Measurements from ENCODE around the gene CLIC4. TPM values are rescaled to one million over a fixed set of nuclear protein-coding genes. Genes with fewer than 3 reads are reported as not detected.

Gene CLIC4
- total RNA-seq, 1 experiment from 2014 or later = 242 TPM

- H3K4me3 Mint-ChIP-seq (ENCODE audit: unreplicated experiment) = no peak overlapping the region
- H3K27me3 Mint-ChIP-seq (ENCODE audit: insufficient read depth, unreplicated experiment) = no peaks in the 10 kb centered on the region
- DNase-seq (ENCODE audit: unreplicated experiment) = no peak
- ChIA-PET POLR2A (interaction anchor here (1.1 kb wide), 1 partner anchor 20 kb away, joined by 4 read pairs; no protein-coding TSS in a partner anchor), CTCF (interaction anchor here (0.6 to 1.6 kb wide), 5 partner anchors 21 to 336 kb away, joined by 3 to 9 read pairs (median 3); no protein-coding TSS in a partner anchor)
- BruUV-seq (replicated peaks) = no TSS peak
- no peak for TF ChIP-seq CTCF (IDR thresholded peaks at IDR 0.05; ENCODE audit: unreplicated experiment)
- no peaks in the 10 kb centered on the region for H3K4me1 Mint-ChIP-seq (ENCODE audit: insufficient read depth, unreplicated experiment)
- no peaks in the 10 kb centered on the region for H3K36me3 Mint-ChIP-seq (ENCODE audit: insufficient read depth, unreplicated experiment)
- no peak overlapping the region for H3K27ac Mint-ChIP-seq (ENCODE audit: low read depth, unreplicated experiment)
- H3K9me3 Mint-ChIP-seq (ENCODE audit: unreplicated experiment) = no peaks in the 10 kb centered on the region
- intact Hi-C loops (cut with micrococcal nuclease) = no loop called here
These were observed 123.0 kb downstream of the CLIC4 start for GRCh38 chr1:24868016-24868875.

GRCh38 chr1:24870551-24871195 lies 125.4 kb downstream of the CLIC4 start:
- H3K4me1 Mint-ChIP-seq (ENCODE audit: insufficient read depth, unreplicated experiment) = no peaks in the 10 kb centered on the region
- no peaks in the 10 kb centered on the region for H3K27me3 Mint-ChIP-seq (ENCODE audit: insufficient read depth, unreplicated experiment)
- CTCF ChIA-PET = no interaction called here
- DNase-seq (ENCODE audit: unreplicated experiment) = no peak
- TF ChIP-seq CTCF (IDR thresholded peaks at IDR 0.05; ENCODE audit: unreplicated experiment) = no peak
- POLR2A ChIA-PET = no interaction called here
- H3K4me3 Mint-ChIP-seq (ENCODE audit: unreplicated experiment) = no peak overlapping the region
- BruUV-seq (replicated peaks) = no TSS peak
- intact Hi-C loops (cut with micrococcal nuclease) = no loop called here
- no peaks in the 10 kb centered on the region for H3K36me3 Mint-ChIP-seq (ENCODE audit: insufficient read depth, unreplicated experiment)
- H3K9me3 Mint-ChIP-seq (ENCODE audit: unreplicated experiment) = no peaks in the 10 kb centered on the region
- no peak overlapping the region for H3K27ac Mint-ChIP-seq (ENCODE audit: low read depth, unreplicated experiment)

- no peaks in the 10 kb centered on the region for H3K4me1 Mint-ChIP-seq (ENCODE audit: insufficient read depth, unreplicated experiment)
- no peaks in the 10 kb centered on the region for H3K27me3 Mint-ChIP-seq (ENCODE audit: insufficient read depth, unreplicated experiment)
- POLR2A ChIA-PET = no interaction called here
- no peaks in the 10 kb centered on the region for H3K36me3 Mint-ChIP-seq (ENCODE audit: insufficient read depth, unreplicated experiment)
- no peak overlapping the region for H3K27ac Mint-ChIP-seq (ENCODE audit: low read depth, unreplicated experiment)
- BruUV-seq (replicated peaks) = no TSS peak
- H3K4me3 Mint-ChIP-seq (ENCODE audit: unreplicated experiment) = no peak overlapping the region
- CTCF ChIA-PET = interaction anchor here (0.5 kb wide), 1 partner anchor 89 kb away, joined by 3 read pairs; no protein-coding TSS in a partner anchor
- no peaks in the 10 kb centered on the region for H3K9me3 Mint-ChIP-seq (ENCODE audit: unreplicated experiment)
- no peak for DNase-seq (ENCODE audit: unreplicated experiment)
- no peak for TF ChIP-seq CTCF (IDR thresholded peaks at IDR 0.05; ENCODE audit: unreplicated experiment)
- intact Hi-C loops (cut with micrococcal nuclease) = no loop called here
These were observed 126.2 kb downstream of the CLIC4 start for GRCh38 chr1:24871306-24871901.

Measured in MCF 10A (cell line).